ENCODE data around the gene ANO8.

DNA sequence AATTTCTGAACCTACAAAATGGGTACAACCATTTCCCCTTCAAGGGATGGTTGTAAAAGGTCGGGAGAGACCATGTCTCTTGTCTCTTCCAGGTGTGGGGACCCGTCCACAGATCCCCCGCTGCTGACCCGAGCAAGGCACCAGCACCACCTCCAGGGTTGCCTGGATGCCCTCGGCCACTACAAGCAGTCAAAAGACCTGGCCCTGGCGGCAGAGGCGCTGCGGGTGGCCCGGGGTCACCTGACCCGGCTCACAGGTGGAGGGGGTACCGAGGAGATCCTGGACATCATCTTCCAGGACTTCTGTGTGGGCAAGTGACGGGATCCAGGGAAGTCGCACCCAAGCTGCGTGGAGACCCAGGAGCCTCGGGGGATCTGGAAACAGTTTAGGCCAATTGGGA is 6.7 kb upstream of the ANO8 start:
- TF ChIP-seq FOS (IDR thresholded peaks at IDR 0.05; ENCODE audit: borderline replicate concordance, insufficient read depth, low read length) (no peak), POLR2A (IDR thresholded peaks at IDR 0.05; ENCODE audit: low read depth, low read length) (no peak), EZH2 (IDR thresholded peaks at IDR 0.05; ENCODE audit: borderline replicate concordance, low read depth, low read length, severe bottlenecking) (no peak), JUN (IDR thresholded peaks at IDR 0.05; ENCODE audit: borderline replicate concordance, insufficient read depth, insufficient read length, low read depth) (no peak), GATA2 (IDR thresholded peaks at IDR 0.05; ENCODE audit: insufficient read depth, insufficient read length, low read depth, low read length) (no peak), POLR2AphosphoS5 (IDR thresholded peaks at IDR 0.05; ENCODE audit: insufficient read depth, low read depth, low read length) (no peak)
- TF ChIP-seq, protein P1, sequence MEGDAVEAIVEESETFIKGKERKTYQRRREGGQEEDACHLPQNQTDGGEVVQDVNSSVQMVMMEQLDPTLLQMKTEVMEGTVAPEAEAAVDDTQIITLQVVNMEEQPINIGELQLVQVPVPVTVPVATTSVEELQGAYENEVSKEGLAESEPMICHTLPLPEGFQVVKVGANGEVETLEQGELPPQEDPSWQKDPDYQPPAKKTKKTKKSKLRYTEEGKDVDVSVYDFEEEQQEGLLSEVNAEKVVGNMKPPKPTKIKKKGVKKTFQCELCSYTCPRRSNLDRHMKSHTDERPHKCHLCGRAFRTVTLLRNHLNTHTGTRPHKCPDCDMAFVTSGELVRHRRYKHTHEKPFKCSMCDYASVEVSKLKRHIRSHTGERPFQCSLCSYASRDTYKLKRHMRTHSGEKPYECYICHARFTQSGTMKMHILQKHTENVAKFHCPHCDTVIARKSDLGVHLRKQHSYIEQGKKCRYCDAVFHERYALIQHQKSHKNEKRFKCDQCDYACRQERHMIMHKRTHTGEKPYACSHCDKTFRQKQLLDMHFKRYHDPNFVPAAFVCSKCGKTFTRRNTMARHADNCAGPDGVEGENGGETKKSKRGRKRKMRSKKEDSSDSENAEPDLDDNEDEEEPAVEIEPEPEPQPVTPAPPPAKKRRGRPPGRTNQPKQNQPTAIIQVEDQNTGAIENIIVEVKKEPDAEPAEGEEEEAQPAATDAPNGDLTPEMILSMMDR (IDR thresholded peaks at IDR 0.05; ENCODE audit: extremely low read depth in 1 of 2, insufficient read depth in 1 of 2, low read depth in 1 of 2, low read length in 2 of 2), result no peak
- TF ChIP-seq, protein P2, sequence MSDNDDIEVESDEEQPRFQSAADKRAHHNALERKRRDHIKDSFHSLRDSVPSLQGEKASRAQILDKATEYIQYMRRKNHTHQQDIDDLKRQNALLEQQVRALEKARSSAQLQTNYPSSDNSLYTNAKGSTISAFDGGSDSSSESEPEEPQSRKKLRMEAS (IDR thresholded peaks at IDR 0.05; ENCODE audit: insufficient read depth, insufficient read length), result no peak

All from endothelial cell of umbilical vein (primary cell).